Activated T-cell treated with anti-CD3 and anti-CD28 coated beads for 1 hour (primary cell): ENCODE data around the gene GOLPH3.
"Not testable (repeated sequence)": the region's sequence is repeated elsewhere in the genome, so short reads cannot be mapped to it uniquely, and the experiment has no call there.

ENCODE experiments used
- DNase-seq: peaks from one replicate; pipeline ENCODE4 v3.0.0-alpha.2; 2020; ENCODE audit warnings: low read depth

GOLPH3 gene

GRCh38 chr5:32098890-32099310 lies 75.2 kb downstream of the GOLPH3 start:
- DNase-seq, result no peak

DNA sequence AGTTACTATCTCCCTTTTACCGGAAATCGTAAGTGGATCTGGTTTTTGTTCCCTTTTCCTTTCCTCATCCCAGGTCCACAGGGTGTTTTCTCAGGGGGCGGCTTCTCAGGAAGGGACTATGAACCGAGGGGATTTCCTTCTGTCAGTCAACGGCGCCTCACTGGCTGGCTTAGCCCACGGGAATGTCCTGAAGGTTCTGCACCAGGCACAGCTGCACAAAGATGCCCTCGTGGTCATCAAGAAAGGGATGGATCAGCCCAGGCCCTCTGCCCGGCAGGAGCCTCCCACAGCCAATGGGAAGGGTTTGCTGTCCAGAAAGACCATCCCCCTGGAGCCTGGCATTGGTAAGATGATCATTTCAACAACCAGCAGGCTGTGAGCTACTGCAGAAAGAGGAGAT lies 75.8 kb downstream of the GOLPH3 start:
- DNase-seq, result no peak

DNA sequence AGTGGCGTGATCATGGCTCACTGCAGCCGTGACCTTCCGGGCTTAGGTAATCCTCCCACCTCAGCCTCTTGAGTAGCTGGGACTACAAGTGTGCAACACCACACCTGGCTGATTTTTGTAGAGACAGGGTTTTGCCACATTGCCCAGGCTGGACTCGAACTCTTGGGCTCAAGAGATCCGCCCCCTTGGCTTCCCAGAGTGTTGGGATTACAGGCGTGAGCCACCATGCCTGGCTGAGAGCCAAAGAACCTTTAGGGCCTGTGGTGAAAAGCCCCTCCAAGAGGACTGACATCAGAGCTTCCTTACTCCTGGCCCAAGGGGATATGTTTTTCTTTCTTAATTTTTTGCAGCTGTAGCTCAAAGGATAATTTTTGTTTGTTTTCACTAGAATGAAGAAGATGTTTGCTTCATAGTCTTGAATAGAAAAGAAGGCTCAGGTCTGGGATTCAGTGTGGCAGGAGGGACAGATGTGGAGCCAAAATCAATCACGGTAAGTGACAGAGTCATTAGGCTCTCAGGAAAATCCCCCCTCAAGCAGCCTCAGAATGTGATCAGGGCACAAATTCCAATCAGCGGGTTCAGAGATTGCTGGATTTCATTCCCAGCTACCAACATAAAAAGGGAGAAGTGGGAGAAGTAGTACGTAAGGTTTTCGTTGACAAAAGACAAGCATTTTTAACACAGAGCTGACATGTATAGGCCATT lies 77.1 kb downstream of the GOLPH3 start:
- no peak for DNase-seq

- no peak for DNase-seq
These were observed 78.9 kb downstream of the GOLPH3 start for GRCh38 chr5:32095261-32095671.

- DNase-seq, result no peak
These were observed 79.4 kb downstream of the GOLPH3 start for GRCh38 chr5:32094691-32095090.

- DNase-seq, result peak; percentile 44
These were observed 80.9 kb downstream of the GOLPH3 start for GRCh38 chr5:32092938-32093812.

DNA sequence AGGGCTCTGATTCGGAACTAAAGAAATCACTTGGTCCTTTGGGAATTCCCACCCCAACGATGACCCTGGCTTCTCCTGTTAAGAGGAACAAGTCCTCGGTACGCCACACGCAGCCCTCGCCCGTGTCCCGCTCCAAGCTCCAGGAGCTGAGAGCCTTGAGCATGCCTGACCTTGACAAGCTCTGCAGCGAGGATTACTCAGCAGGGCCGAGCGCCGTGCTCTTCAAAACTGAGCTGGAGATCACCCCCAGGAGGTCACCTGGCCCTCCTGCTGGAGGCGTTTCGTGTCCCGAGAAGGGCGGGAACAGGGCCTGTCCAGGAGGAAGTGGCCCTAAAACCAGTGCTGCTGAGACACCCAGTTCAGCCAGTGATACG lies 83.4 kb downstream of the GOLPH3 start:
- DNase-seq, result no peak

DNA sequence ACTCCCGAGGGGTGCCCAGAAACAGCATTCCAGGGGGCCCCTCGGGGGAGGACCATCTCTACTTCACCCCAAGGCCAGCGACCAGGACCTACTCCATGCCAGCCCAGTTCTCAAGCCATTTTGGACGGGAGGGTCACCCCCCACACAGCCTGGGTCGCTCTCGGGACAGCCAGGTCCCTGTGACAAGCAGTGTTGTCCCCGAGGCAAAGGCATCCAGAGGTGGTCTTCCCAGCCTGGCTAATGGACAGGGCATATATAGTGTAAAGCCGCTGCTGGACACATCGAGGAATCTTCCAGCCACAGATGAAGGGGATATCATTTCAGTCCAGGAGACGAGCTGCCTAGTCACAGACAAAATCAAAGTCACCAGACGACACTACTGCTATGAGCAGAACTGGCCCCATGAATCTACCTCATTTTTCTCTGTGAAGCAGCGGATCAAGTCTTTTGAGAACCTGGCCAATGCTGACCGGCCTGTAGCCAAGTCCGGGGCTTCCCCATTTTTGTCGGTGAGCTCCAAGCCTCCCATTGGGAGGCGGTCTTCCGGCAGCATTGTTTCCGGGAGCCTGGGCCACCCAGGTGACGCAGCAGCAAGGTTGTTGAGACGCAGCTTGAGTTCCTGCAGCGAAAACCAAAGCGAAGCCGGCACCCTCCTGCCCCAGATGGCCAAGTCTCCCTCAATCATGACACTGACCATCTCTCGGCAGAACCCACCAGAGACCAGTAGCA lies 83.9 kb downstream of the GOLPH3 start:
- no peak for DNase-seq

DNA sequence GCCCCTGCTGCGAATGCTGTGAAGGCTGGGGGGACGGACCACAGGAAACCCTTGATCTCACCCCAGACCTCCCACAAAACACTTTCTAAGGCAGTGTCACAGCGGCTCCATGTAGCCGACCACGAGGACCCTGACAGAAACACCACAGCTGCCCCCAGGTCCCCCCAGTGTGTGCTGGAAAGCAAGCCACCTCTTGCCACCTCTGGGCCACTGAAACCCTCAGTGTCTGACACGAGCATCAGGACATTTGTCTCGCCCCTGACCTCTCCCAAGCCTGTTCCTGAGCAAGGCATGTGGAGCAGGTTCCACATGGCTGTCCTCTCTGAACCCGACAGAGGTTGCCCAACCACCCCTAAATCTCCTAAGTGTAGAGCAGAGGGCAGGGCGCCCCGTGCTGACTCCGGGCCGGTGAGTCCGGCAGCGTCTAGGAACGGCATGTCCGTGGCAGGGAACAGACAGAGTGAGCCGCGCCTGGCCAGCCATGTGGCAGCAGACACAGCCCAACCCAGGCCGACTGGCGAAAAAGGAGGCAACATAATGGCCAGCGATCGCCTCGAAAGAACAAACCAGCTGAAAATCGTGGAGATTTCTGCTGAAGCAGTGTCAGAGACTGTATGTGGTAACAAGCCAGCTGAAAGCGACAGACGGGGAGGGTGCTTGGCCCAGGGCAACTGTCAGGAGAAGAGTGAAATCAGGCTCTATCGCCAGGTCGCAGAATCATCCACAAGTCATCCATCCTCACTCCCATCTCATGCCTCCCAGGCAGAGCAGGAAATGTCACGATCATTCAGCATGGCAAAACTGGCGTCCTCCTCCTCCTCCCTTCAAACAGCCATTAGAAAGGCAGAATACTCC lies 84.7 kb downstream of the GOLPH3 start:
- DNase-seq, result no peak

DNA sequence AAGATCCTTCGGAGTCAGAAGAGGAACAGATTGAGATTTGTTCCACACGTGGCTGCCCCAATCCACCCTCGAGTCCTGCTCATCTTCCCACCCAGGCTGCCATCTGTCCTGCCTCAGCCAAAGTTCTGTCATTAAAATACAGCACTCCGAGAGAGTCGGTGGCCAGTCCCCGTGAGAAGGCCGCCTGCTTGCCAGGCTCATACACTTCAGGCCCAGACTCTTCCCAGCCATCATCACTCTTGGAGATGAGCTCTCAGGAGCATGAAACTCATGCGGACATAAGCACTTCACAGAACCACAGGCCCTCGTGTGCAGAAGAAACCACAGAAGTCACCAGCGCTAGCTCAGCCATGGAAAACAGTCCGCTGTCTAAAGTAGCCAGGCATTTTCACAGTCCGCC lies 85.9 kb downstream of the GOLPH3 start:
- DNase-seq, result no peak

DNA sequence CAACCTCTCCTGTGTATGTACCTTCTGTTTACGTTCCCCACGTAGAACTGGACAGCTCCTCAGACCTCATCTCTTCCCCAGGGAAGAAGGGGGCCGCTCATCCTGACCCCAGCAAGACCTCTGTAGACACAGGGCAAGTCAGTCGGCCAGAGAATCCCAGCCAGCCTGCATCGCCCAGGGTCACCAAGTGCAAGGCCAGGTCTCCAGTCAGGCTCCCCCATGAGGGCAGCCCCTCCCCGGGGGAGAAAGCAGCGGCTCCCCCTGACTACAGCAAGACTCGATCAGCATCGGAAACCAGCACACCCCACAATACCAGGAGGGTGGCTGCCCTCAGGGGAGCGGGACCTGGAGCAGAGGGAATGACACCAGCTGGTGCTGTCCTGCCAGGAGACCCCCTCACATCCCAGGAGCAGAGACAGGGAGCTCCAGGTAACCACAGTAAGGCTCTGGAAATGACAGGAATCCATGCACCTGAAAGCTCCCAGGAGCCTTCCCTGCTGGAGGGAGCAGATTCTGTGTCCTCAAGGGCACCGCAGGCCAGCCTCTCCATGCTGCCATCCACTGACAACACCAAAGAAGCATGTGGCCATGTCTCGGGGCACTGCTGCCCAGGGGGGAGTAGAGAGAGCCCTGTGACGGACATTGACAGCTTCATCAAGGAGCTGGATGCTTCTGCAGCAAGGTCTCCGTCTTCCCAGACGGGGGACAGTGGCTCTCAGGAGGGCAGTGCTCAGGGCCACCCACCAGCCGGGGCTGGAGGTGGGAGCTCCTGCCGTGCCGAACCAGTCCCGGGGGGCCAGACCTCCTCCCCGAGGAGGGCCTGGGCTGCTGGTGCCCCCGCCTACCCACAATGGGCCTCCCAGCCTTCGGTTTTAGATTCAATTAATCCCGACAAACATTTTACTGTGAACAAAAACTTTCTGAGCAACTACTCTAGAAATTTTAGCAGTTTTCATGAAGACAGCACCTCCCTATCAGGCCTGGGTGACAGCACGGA lies 86.7 kb downstream of the GOLPH3 start:
- DNase-seq, result no peak

GRCh38 chr5:32083981-32084430 lies 90.1 kb downstream of the GOLPH3 start:
- no peak for DNase-seq

DNA sequence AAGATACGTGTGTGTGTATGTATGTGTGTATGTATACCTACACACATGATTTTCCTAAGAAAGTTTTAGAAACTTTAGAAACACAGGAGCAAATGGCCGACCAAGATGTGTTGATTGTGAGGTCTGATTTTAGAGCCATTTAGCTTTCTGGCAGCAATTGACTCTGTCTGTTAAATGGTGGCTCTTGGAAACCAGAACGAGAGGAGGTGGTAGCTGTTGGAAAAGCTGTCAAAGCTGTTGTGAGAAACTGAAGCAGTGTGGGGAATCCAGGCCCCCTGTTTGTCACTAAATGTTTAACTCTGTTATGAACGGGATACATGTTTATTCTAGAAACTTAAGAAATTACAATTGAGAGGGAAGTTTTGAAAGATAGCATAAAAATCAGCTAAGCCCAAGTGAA lies 91.4 kb downstream of the GOLPH3 start:
- no peak for DNase-seq

GRCh38 chr5:32080565-32080964 lies 93.6 kb downstream of the GOLPH3 start:
- not testable (repeated sequence) for DNase-seq

DNA sequence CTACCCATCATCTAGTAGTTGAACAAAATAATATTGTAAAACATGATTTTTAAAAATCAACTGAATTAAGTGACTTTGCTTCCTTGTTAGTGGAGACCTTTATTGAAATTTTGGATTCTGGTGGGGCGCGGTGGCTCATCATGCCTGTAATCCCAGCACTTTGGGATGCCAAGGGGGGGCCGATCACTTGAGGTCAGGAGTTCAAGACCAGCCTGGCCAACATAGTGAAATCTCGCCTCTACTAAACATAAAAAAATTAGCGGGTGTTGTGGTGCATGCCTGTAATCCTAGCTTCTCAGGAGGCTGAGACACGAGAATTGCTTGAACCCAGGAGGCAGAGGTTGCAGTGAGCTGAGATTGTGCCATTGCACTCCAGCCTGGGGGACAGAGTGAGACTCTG lies 95.3 kb downstream of the GOLPH3 start:
- not testable (repeated sequence) for DNase-seq

DNA sequence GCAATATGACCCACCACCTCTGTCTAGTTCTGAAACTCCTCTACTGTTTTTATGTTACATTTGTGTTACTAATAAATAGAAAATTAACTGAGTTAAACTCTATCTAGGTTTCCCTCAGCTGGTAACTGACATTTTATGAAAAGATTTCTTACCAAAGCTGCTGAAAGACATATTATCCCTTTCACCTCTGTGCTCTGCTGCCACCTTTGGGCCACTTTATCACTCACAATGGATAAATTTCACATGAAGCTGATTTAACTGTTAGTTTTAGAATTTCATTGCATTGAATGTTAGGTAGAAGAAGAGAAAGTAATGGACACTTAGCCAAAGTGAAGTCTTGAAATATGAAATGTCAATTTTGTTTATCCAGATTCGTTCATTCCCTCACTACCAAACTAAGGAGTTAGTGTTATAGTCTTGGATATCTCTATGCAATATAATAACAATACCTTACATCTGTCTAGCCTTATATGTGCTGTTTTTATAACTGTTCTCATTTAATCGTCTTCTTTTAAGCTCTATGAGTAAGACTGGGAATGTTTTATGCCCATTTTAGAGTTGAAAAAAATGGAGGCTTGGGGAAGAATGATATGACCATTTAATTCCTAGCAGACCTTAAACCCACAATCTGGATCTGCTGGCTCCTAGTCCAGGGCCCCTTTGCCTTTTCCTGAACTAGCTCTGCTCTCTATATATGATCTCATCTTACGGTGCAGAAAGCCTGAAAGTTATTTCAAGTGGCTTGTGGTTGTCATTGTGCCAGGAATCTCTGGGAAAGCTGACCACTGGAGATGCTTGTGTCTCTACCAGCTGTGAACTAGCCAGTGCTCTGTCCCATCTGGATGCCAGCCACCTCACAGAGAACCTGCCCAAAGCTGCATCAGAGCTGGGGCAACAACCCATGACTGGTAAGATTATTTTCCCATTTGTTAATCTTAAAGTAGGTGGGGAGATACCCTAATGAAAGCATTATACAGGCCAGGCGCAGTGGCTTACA lies 97.1 kb downstream of the GOLPH3 start:
- peak; percentile 19 for DNase-seq
